ENCODE measurements around the gene AASDH.
"Not testable (repeated sequence)": the region's sequence is repeated elsewhere in the genome, so short reads cannot be mapped to it uniquely, and the experiment has no call there.

The AASDH gene

GRCh38 chr4:56372774-56373173, 14.5 kb downstream of the AASDH start:
- H3K4me3 ChIP-seq (ENCODE audit: low read depth, low read length): no peak overlapping the region
- TF ChIP-seq, protein P1, sequence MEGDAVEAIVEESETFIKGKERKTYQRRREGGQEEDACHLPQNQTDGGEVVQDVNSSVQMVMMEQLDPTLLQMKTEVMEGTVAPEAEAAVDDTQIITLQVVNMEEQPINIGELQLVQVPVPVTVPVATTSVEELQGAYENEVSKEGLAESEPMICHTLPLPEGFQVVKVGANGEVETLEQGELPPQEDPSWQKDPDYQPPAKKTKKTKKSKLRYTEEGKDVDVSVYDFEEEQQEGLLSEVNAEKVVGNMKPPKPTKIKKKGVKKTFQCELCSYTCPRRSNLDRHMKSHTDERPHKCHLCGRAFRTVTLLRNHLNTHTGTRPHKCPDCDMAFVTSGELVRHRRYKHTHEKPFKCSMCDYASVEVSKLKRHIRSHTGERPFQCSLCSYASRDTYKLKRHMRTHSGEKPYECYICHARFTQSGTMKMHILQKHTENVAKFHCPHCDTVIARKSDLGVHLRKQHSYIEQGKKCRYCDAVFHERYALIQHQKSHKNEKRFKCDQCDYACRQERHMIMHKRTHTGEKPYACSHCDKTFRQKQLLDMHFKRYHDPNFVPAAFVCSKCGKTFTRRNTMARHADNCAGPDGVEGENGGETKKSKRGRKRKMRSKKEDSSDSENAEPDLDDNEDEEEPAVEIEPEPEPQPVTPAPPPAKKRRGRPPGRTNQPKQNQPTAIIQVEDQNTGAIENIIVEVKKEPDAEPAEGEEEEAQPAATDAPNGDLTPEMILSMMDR (IDR thresholded peaks at IDR 0.05; ENCODE audit: borderline replicate concordance, insufficient read depth, low read depth, low read length): no peak

DNA sequence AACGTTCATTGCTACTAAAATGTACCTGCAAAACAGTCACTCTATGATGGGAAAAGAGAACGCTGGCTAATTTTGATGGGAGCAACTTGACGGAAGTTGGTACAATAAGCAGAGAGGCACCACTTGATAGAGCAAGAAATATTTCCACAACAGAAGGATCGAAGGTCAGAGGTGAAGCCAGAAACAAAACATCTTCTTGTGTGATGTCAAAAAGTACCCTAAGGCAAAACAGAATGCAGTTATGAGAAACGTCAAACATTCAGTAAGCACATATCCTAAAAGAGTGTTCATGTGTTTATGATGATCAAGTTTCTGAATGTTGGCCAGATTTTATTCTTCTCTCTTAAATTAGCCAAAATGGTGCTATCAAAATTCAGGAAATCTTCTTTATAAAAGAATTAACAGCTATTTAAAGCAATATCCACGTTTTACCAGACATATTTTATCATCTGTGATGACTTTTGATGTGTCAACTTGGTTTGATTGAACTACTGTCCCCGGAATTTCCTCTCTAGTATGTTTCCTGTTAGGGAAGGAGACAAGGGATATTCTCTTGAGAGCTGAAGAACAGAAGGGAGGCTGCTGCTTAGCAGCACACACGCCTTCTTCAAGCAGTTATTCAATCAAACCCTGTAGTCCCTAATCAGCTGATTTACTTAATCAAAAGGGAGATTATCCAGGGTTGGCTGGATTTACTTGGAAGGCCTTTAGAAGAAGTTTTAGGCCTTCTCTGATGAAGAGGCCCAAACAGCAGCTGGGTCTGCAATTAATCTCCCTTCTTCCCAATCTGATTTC, 15.7 kb downstream of the AASDH start:
- no peak overlapping the region for H3K4me3 ChIP-seq (ENCODE audit: low read depth, low read length)
- TF ChIP-seq, protein P1 (IDR thresholded peaks at IDR 0.05; ENCODE audit: borderline replicate concordance, insufficient read depth, low read depth, low read length): no peak

DNA sequence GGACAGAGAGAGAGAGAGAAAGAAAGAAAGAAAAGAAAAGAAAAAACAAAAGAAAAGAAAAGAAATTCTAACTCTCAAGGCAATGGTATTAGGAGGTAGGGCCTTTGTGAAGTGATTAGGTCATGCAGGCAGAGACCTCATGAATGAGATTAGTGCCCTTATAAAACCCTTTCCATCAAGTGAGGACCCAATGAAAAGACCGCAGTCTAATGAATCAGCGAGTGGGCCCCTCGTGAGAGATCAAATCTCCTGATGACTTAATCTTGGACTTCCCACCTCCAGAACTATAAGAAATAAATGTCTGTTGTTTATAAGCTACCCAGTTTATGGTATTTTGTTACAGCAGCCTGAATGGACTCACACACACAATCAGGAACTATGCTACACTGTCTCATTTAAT, 16.9 kb downstream of the AASDH start:
- no peak overlapping the region for H3K4me3 ChIP-seq (ENCODE audit: low read depth, low read length)
- TF ChIP-seq, protein P1 (IDR thresholded peaks at IDR 0.05; ENCODE audit: borderline replicate concordance, insufficient read depth, low read depth, low read length): no peak

DNA sequence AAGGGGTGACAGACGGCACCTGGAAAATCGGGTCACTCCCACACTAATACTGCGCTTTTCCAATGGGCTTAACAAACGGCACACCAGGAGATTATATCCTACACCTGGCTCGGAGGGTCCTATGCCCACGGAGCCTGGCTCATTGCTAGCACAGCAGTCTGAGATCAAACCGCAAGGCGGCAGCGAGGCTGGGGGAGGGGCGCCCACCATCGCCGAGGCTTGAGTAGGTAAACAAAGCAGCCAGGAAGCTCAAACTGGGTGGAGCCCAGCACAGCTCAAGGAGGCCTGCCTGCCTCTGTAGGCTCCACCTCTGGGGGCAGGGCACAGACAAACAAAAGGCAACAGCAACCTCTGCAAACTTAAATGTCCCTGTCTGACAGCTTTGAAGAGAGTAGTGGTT, 24.3 kb downstream of the AASDH start:
- not testable (repeated sequence) for H3K4me3 ChIP-seq (ENCODE audit: low read depth, low read length)

GRCh38 chr4:56360071-56360470, 27.2 kb downstream of the AASDH start:
- TF ChIP-seq, protein P1 (IDR thresholded peaks at IDR 0.05; ENCODE audit: borderline replicate concordance, insufficient read depth, low read depth, low read length): no peak

GRCh38 chr4:56356650-56357049, 30.6 kb downstream of the AASDH start:
- no peak overlapping the region for H3K4me3 ChIP-seq (ENCODE audit: low read depth, low read length)
- TF ChIP-seq, protein P1 (IDR thresholded peaks at IDR 0.05; ENCODE audit: borderline replicate concordance, insufficient read depth, low read depth, low read length): no peak

More at GRCh38 chr4:56360071-56360470, 27.2 kb downstream of the AASDH start:
- H3K4me3 ChIP-seq (ENCODE audit: low read depth, low read length): no peak overlapping the region

DNA sequence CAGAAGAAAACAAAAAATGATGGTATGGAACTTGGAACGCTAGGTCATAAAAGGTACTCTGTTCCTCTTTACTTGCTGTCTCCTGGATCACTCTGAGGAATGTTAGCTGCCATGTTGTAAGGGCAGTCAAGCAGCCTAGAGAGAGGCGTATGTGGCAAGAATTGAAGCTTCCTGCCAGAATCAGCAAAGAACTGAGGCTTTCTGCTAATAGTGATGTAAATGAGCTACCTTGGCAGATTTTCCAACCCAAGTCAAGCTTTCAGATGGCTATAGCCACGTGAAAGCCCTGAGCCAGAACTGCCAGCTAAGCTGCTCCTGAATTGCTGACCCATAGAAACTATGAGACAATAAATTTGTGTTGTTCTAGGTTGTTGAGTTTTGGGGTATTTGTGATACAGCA, 38.7 kb downstream of the AASDH start:
- TF ChIP-seq, protein P1 (IDR thresholded peaks at IDR 0.05; ENCODE audit: borderline replicate concordance, insufficient read depth, low read depth, low read length): no peak
- H3K4me3 ChIP-seq (ENCODE audit: low read depth, low read length): no peak overlapping the region
